Thyroid gland (tissue), 4 donors: ENCODE data around the gene KITLG.

Source experiments
- CTCF ChIP-seq, 6 experiments: fragments of 200-600 bp in 3 of 6; fragments of 450-650 bp in 3 of 6; sonication (generic) in 3 of 6; IDR thresholded peaks; one replicate each; pipeline ENCODE4 v1.5.1; 2016 to 2019; ENCODE audit warnings: antibody characterized with exemption in 6 of 6, mild to moderate bottlenecking in 2 of 6, inconsistent platforms in 1 of 6, moderate library complexity in 1 of 6
- POLR2A ChIP-seq, 2 donors: fragments of 450-650 bp; IDR thresholded peaks; one replicate each; pipeline ENCODE4 v1.6.1; 2017; ENCODE audit warnings: antibody characterized with exemption in 2 of 2, mild to moderate bottlenecking in 2 of 2, moderate library complexity in 1 of 2

- TF ChIP-seq POLR2A (IDR thresholded peaks at IDR 0.05) (no peak), CTCF (IDR thresholded peaks at IDR 0.05) (no peak)
These were observed 70.9 kb downstream of the KITLG start for GRCh38 chr12:88509347-88509746.
